ENCODE results near the gene RPS25. TPM values are rescaled to one million over a fixed set of nuclear protein-coding genes. Genes with fewer than 3 reads are reported as not detected.
"Not testable (repeated sequence)": the region's sequence is repeated elsewhere in the genome, so short reads cannot be mapped to it uniquely, and the experiment has no call there.

The RPS25 gene
- total and polyA plus RNA-seq, 9 of the 15 experiments (the other 6 are each of a cell fraction or from before 2014, with no cell fraction given), result 1,553 to 5,486 (median 2,471) TPM

DNA sequence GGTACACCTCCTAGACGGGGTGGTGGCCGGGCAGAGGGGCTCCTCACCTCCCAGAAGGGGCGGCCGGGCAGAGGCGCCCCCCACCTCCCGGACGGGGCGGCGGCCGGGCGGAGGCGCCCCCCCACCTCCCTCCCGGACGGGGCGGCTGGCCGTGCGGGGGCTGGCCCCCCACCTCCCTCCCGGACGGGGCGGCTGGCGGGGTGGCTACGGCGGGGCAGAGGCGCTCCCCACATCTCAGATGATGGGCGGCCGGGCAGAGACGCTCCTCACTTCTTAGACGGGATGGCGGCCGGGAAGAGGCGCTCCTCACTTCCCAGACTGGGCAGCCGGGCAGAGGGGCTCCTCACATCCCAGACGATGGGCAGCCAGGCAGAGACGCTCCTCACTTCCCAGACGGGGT is 41.0 kb upstream of the RPS25 start:
- H3K9ac ChIP-seq (ENCODE audit: insufficient read depth in 1 of 2, low read depth in 2 of 2, low read length in 2 of 2); BruUV-seq (replicated peaks); ATAC-seq; H3K4me3 ChIP-seq; H3K4me2 ChIP-seq (ENCODE audit: insufficient read depth, low read length); CTCF ChIA-PET (ENCODE audit: low intra/inter-chr PET ratio); DNase-seq (ENCODE audit: extremely low read depth in 1 of 4, low spot score in 3 of 4); H3K9me3 ChIP-seq (replicated peaks; ENCODE audit: control insufficient read depth, insufficient read depth, low read depth, low read length); H4K20me1 ChIP-seq (replicated peaks; ENCODE audit: control insufficient read depth, insufficient read depth, low read length); H2AFZ ChIP-seq (ENCODE audit: low read depth, low read length); in situ Hi-C loops (cut with MboI); H3K9me1 ChIP-seq (ENCODE audit: control insufficient read depth, insufficient read depth, low read length); H3K27ac ChIP-seq (ENCODE audit: extremely low read depth, low read depth, low read length); FAIRE-seq; POLR2A ChIA-PET; H3K27me3 ChIP-seq (ENCODE audit: control insufficient read depth in 2 of 2, insufficient read depth in 2 of 2, low read length in 2 of 2); intact Hi-C loops (cut with micrococcal nuclease): not testable (repeated sequence)
- WGBS (ENCODE audit: insufficient coverage, low coverage, missing lambda C conversion rate), result no CpG with 5 or more reads among the region's 35 CpGs
- Histone ChIP-seq H3K79me2 (ENCODE audit: control insufficient read depth, insufficient read depth, low read length) (peaks cover 52% of the 10 kb centered on the region), H3K36me3 (ENCODE audit: control insufficient read depth, insufficient read depth, low read length) (peaks cover 25% of the 10 kb centered on the region), H3K4me1 (replicated peaks in 1 of 2; ENCODE audit: control insufficient read depth in 2 of 2, insufficient read depth in 2 of 2, low read length in 2 of 2) (peaks cover 27 to 28% of the 10 kb centered on the region in 2 experiments; a peak in 4 of 5 replicates)
- peak; percentile 78 for TF ChIP-seq ZBTB33 (CRISPR knock-in tag; IDR thresholded peaks at IDR 0.05)
- TF ChIP-seq, protein P1, sequence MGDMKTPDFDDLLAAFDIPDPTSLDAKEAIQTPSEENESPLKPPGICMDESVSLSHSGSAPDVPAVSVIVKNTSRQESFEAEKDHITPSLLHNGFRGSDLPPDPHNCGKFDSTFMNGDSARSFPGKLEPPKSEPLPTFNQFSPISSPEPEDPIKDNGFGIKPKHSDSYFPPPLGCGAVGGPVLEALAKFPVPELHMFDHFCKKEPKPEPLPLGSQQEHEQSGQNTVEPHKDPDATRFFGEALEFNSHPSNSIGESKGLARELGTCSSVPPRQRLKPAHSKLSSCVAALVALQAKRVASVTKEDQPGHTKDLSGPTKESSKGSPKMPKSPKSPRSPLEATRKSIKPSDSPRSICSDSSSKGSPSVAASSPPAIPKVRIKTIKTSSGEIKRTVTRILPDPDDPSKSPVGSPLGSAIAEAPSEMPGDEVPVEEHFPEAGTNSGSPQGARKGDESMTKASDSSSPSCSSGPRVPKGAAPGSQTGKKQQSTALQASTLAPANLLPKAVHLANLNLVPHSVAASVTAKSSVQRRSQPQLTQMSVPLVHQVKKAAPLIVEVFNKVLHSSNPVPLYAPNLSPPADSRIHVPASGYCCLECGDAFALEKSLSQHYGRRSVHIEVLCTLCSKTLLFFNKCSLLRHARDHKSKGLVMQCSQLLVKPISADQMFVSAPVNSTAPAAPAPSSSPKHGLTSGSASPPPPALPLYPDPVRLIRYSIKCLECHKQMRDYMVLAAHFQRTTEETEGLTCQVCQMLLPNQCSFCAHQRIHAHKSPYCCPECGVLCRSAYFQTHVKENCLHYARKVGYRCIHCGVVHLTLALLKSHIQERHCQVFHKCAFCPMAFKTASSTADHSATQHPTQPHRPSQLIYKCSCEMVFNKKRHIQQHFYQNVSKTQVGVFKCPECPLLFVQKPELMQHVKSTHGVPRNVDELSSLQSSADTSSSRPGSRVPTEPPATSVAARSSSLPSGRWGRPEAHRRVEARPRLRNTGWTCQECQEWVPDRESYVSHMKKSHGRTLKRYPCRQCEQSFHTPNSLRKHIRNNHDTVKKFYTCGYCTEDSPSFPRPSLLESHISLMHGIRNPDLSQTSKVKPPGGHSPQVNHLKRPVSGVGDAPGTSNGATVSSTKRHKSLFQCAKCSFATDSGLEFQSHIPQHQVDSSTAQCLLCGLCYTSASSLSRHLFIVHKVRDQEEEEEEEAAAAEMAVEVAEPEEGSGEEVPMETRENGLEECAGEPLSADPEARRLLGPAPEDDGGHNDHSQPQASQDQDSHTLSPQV (IDR thresholded peaks at IDR 0.05), result 0 out of 2 replicates have a peak, but pooled peaks have one; percentile 2

Data from K562 (cell line).